GM23248 (cell line): ENCODE measurements around the gene CGNL1.

Source experiments
- EZH2 ChIP-seq: fragments of 200-600 bp; sonication (generic); IDR thresholded peaks from 2 replicates; pipeline ENCODE4 v1.6.1; 2018; ENCODE audit warnings: antibody characterized with exemption, mild to moderate bottlenecking; ENCODE audit not compliant: insufficient read depth, poor library complexity, severe bottlenecking
- EZH2phosphoT487 ChIP-seq: fragments of 200-600 bp; sonication (generic); IDR thresholded peaks from 2 replicates; pipeline ENCODE4 v1.6.1; 2018; ENCODE audit warnings: antibody characterized with exemption, moderate library complexity, mild to moderate bottlenecking, low read depth; ENCODE audit not compliant: insufficient read depth

- TF ChIP-seq EZH2phosphoT487: no peak
- TF ChIP-seq EZH2: no peak
Observed at GRCh38 chr15:57356178-57356577, 20.1 kb upstream of the CGNL1 start.
